ENCODE results near the gene FOXP4. TPM values are rescaled to one million over a fixed set of nuclear protein-coding genes. Genes with fewer than 3 reads are reported as not detected.
A peak's percentile ranks its signal among the peaks of the same experiment; 100 is the strongest.

The FOXP4 gene, protein sequence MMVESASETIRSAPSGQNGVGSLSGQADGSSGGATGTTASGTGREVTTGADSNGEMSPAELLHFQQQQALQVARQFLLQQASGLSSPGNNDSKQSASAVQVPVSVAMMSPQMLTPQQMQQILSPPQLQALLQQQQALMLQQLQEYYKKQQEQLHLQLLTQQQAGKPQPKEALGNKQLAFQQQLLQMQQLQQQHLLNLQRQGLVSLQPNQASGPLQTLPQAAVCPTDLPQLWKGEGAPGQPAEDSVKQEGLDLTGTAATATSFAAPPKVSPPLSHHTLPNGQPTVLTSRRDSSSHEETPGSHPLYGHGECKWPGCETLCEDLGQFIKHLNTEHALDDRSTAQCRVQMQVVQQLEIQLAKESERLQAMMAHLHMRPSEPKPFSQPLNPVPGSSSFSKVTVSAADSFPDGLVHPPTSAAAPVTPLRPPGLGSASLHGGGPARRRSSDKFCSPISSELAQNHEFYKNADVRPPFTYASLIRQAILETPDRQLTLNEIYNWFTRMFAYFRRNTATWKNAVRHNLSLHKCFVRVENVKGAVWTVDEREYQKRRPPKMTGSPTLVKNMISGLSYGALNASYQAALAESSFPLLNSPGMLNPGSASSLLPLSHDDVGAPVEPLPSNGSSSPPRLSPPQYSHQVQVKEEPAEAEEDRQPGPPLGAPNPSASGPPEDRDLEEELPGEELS
- 10.7 and 11.5 TPM in 2 replicates for total RNA-seq (2014; rRNA removed; shearing (Covaris generic))

DNA sequence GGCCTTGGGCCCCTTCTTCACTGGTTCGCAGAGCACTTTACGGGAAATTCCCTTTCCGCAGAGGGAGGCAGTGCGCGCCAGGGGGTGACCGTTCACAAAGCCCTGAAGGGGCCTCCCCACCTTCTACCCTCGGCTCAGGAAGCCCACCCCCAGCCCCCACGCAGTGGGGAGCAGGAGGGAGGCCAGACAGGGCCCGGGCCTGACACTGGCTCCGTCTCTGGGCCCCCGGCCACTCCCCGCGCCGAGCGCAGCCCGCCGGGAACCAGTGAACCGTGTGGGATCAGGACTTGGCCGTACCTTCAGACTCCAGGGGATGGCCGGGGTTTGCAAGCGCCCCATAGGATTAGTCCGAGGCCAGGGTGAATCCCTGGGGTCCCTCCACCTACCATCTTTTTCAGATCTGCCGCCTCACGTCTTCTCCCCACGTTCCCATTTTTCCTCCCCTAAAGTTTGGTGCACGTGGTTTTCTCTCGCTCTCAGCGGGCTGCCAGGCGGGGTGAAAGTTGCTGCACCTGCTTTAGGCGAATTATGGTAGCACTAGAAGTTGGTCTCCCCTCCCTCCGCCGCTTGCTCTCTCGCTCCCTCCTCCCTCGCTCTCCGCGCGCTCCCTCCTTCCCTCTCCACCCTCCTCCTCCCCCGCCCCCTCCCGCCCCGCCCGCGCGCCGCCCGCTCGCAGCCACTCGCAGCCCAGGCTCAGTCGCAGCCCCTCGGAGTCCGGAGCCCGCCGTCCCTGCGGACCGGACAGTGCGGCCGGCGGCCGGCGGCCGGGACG, at the start of gene FOXP4:
FOXP4 (plus strand) TSS at position 679 of the 772 bp plus-strand sequence. CDS start 19,380 bp downstream, outside the sequence.
- Histone ChIP-seq H3K4me3 (ENCODE audit: insufficient read depth, low read depth, low read length) (peak within 1 kb of the TSS; percentile 68), H3K27me3 (ENCODE audit: control insufficient read depth, insufficient read depth, low read length) (peaks cover 67% of the 10 kb centered on the region), H3K36me3 (replicated peaks; ENCODE audit: control insufficient read depth, insufficient read depth, low read length) (no peaks in the 10 kb centered on the region)
- DNase-seq = peak; percentile 94

DNA sequence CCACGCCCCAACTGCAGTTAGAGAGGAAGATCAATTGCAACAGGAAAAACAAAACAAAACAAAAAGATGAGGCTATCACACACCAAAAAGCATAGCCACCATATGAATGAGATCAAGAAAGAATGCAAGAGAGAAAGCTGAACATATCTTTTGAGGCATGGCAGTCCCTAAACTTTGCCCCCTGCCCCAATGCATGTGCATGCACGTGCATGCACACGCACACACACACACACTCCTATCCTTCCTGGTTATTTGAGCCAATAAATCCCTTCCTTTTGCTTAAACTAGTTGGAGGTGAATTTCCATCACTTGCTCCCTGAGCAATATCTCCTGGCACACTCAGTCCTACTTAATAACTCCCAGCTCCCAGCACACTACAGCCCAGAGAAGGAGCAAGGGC, 48.6 kb upstream of the FOXP4 start:
- peaks cover 38% of the 10 kb centered on the region for H3K27me3 ChIP-seq (ENCODE audit: control insufficient read depth, insufficient read depth, low read length)
- H3K36me3 ChIP-seq (replicated peaks; ENCODE audit: control insufficient read depth, insufficient read depth, low read length) = no peaks in the 10 kb centered on the region
- no peak overlapping the region for H3K4me3 ChIP-seq (ENCODE audit: insufficient read depth, low read depth, low read length)
- no peak for DNase-seq

DNA sequence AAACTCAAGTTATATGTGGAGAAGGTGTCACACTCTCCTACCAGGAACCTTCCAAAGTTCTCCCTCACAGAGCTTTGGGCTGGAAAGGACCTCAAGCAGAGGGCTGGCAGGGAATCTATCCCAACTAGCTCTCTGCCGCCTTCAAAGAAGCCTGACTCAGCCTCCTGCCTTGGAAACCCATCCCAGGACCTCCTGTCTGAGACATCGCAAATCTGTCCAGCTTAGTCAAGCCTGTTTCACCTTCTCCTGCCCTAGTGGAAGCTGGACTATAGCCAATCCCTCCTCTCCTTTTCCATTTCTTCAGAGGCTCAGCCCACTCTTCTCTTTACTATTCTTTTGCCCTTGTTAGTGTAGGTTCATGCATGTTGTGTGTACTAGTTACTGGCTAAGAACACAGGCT, 48.2 kb upstream of the FOXP4 start:
- peaks cover 38% of the 10 kb centered on the region for H3K27me3 ChIP-seq (ENCODE audit: control insufficient read depth, insufficient read depth, low read length)
- H3K4me3 ChIP-seq (ENCODE audit: insufficient read depth, low read depth, low read length) = no peak overlapping the region
- no peaks in the 10 kb centered on the region for H3K36me3 ChIP-seq (replicated peaks; ENCODE audit: control insufficient read depth, insufficient read depth, low read length)
- DNase-seq = no peak

DNA sequence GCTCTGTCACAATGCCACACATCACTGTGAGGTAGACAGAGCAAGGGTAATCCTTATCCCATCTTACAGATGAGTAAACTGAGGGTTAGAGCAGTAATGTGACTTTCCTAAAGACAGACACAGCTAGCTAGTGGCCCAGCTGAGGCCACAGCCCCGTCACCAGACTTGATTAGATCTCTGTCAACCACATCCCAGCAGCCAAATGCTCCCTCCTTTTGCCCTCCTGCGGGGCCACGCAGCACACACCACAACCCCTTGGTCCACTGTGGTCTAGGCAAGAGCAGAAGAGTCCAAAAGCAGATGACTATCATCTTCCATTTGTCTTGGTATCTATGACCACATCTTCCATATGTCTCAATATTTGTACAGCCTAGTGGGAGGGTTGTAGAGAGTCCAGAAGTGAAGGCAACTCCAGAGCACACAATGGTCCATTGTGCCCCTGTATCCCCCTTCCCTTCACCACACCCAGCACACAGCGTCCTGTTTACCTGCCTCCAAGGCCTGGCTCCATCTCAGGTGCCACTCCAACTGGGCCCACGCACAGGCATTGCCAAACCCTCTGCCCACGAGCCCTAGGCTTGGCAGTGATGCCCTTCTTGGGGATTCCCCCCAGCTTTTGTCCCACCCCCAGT, 47.1 kb upstream of the FOXP4 start:
- H3K27me3 ChIP-seq (ENCODE audit: control insufficient read depth, insufficient read depth, low read length) = peaks cover 30% of the 10 kb centered on the region
- no peak overlapping the region for H3K4me3 ChIP-seq (ENCODE audit: insufficient read depth, low read depth, low read length)
- no peaks in the 10 kb centered on the region for H3K36me3 ChIP-seq (replicated peaks; ENCODE audit: control insufficient read depth, insufficient read depth, low read length)
- no peak for DNase-seq

DNA sequence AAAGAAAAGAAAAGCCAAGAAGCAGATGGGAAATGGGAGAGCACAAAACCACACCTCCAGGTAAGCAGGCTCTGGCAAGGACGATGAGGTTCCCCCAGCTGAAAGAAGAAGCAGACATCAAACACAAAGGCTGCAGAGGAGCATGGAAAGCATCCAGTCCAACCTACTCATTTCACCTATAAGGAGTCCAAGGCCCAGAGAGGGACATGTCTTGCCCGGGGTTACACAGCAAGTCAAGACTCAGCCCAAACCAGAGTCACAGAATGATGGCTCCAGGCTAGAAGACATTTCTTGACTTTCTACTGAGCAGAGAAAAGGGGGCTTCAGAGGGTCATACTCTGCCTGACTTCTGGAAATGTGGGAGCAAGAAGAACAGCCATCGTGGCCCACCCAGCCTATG, 45.6 kb upstream of the FOXP4 start:
- DNase-seq = no peak
- Histone ChIP-seq H3K4me3 (ENCODE audit: insufficient read depth, low read depth, low read length) (no peak overlapping the region), H3K36me3 (replicated peaks; ENCODE audit: control insufficient read depth, insufficient read depth, low read length) (no peaks in the 10 kb centered on the region), H3K27me3 (ENCODE audit: control insufficient read depth, insufficient read depth, low read length) (peaks cover 37% of the 10 kb centered on the region)

DNA sequence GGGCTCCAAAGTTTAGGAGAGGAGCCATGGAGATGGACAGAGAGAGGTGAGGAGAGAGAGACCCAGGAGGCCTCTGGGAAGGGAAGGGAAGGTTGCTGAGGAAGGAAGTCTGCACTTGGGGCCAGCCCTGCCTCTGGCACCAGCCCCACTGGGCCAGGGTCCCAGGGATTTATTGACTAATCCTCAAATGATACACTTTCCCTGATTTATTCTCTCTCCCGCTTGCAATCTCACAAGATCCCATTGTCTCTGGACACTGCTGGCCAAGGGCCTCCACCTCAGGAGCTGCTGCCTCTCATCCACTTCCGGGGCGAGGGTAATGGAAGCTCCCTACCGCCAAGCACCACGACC, 43.6 kb upstream of the FOXP4 start:
- H3K27me3 ChIP-seq (ENCODE audit: control insufficient read depth, insufficient read depth, low read length) = peaks cover 51% of the 10 kb centered on the region
- H3K4me3 ChIP-seq (ENCODE audit: insufficient read depth, low read depth, low read length) = 0 out of 2 replicates have a peak overlapping the region, but pooled peaks have one; percentile 6
- no peak for DNase-seq
- no peaks in the 10 kb centered on the region for H3K36me3 ChIP-seq (replicated peaks; ENCODE audit: control insufficient read depth, insufficient read depth, low read length)

DNA sequence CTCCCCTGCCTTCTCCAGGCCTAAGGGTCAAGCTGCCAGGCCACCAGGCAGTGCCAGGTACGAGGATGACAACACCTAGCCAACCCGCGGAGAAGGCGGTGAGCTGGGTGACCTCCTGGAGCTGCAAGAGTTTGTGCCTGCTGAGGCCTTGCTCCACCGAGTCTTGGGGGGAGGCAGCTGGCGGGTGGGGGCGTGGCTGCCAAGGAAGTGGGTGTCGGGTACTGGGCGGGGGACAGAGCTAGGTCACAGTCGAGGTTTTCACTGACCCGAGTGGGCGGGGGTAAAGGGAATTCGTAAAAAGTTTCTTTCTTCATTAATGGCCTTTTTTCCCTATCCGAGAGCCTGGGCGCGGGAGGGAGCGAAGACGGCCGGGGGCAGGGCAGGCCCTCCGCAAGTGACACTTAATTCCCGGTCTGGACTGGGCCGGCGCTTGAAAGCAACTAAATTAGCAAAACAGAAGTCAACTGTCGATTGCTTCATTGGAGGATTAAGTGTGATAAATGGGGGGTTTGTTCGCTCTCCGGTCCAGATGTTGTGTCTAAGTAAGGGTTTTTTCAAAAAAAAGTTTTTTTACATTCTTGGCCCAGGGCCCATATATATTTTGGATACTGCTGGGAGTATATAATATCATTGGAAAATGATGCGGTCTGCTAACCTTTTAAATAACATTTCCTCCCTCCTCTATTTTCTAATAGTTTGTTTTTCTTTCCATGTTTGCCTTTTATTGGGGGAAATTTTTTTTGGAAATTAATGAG, 43.1 kb upstream of the FOXP4 start:
- Histone ChIP-seq H3K36me3 (replicated peaks; ENCODE audit: control insufficient read depth, insufficient read depth, low read length) (no peaks in the 10 kb centered on the region), H3K27me3 (ENCODE audit: control insufficient read depth, insufficient read depth, low read length) (peaks cover 53% of the 10 kb centered on the region), H3K4me3 (ENCODE audit: insufficient read depth, low read depth, low read length) (peak overlapping the region; percentile 6; the same call in 1 of the 2 replicates)
- DNase-seq = peak; percentile 92

DNA sequence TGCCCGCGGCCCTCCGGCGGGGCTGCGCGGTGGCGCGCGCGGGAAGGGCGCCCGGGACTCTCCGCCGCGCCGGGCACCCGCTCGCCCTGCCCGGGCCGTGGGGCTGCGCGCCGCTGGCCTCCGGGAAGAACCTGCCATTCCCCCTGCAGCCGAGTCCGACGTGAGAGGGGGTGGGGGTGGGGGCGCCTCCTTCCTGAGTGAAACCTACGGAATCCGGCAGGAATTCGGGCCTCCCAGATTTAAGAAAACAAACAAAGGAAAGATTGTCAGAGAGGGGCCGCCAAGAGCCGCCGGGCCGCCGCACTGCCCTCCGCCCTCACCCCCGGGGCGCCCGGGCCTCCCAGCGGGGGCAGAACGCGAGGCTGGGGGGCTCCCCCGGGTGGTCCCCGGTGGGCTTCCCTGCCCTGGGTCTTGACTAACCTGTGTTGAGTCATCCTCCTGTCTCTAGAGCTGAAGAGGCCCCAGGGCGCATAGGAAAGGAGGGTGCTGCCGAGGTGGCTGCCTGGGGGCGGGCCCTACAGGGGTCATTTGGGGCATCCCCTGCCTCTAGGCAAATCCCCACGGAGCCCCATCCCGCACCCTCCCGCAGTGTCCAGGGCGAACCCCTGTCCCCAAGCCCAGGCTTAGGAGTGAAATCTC, 42.2 kb upstream of the FOXP4 start:
- Histone ChIP-seq H3K36me3 (replicated peaks; ENCODE audit: control insufficient read depth, insufficient read depth, low read length) (no peaks in the 10 kb centered on the region), H3K27me3 (ENCODE audit: control insufficient read depth, insufficient read depth, low read length) (peaks cover 60% of the 10 kb centered on the region), H3K4me3 (ENCODE audit: insufficient read depth, low read depth, low read length) (peak overlapping the region; percentile 38)
- peak; percentile 88 for DNase-seq

DNA sequence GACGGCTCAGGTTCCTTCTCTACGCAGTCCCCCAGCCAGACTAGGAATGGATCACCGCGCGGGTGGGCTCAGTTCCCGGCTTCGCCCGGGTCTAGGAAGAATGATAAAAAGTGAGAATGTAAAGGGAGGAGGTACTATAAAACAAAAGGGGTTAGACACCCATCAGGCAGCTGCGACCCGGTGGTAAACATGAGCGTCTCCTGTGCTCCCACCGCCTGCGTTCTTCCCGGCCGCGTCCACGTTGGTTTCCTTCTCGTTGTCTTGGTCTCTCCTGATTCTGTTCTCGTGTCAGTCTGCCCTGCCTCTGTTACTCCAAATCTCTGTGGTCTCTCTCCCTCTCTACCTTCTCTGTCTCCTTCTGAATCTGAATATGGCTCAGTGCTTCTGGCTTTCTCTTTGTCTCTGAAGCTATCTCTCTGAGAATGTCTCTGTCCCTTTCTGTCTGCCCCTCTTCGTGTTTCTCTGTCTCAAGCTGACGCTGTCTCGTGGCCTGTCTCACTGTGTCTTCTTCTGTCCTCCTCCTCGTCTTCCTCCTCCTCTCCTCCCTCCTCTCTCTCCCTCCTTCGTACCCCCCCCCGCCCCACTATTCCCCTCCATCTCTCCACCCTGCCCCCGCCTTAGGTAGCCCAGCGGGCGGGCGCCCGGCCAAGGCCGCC, 41.6 kb upstream of the FOXP4 start:
- H3K27me3 ChIP-seq (ENCODE audit: control insufficient read depth, insufficient read depth, low read length) = peaks cover 64% of the 10 kb centered on the region
- peak overlapping the region; percentile 38 for H3K4me3 ChIP-seq (ENCODE audit: insufficient read depth, low read depth, low read length)
- H3K36me3 ChIP-seq (replicated peaks; ENCODE audit: control insufficient read depth, insufficient read depth, low read length) = no peaks in the 10 kb centered on the region
- peak; percentile 81 for DNase-seq

DNA sequence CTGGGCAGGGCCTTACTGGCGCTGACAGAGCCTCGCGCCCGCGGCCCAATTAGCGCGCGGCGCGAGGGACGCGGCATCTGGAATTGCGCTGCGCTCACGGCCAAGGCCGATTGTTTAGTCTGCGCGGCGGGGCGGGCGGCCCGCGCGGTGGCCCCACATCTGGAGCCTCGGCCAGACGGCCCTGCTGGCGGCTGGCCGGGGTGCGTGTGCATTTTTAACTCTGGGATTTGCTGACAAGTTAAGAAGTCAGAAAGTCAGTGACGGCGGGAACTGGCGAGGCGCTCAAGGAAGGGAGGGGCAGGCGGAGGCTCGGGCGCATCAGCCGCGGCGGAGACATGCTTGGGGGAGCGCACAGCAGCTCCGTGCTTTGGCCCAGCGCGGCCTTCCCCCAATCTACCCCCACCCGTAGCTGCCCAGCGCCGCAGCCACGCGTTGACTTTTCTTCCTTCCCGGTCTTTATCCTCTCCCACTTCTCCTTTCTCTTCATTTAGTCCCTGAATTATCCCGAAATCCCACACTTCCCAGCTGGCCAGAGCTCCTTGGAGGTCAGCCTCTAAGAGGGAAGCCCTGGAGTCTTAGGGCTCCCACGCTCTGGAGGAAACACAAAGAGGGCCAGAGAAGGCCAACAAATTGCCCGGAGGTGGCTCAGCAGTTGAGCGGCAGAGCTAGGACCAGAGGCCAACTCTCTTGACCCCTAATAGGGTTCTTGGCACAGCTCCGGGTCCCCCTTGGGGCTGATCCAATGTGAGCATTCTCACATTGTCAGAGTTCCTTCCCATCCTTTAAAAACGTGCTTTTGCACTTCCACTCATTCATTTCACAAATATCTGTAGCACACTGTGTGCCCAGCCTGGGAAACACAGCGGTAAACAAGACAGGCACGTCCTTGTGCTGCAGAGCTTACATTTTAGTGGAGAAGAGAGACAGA, 40.8 kb upstream of the FOXP4 start:
- H3K27me3 ChIP-seq (ENCODE audit: control insufficient read depth, insufficient read depth, low read length) = peaks cover 63% of the 10 kb centered on the region
- peak; percentile 87 for DNase-seq
- H3K4me3 ChIP-seq (ENCODE audit: insufficient read depth, low read depth, low read length) = peak overlapping the region; percentile 27
- no peaks in the 10 kb centered on the region for H3K36me3 ChIP-seq (replicated peaks; ENCODE audit: control insufficient read depth, insufficient read depth, low read length)

DNA sequence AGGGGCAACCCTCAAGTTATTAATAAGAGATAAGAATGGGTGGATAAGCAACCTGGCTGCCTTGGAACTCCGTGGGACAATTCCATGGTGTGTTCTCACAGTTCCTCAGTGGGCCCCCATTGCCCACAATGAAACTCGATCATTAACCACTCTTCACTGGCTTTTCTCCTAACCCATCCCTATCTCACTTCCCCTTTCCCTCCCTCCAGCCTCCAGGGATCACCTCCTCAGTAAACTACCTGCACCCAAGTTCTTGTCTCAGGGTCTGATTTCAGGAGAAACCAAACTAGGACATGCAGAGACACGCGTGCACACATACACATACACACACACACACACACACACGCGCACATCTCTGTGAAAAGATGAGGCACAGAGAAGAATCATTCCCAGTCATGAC, 37.7 kb upstream of the FOXP4 start:
- no peak for DNase-seq
- no peaks in the 10 kb centered on the region for H3K36me3 ChIP-seq (replicated peaks; ENCODE audit: control insufficient read depth, insufficient read depth, low read length)
- H3K4me3 ChIP-seq (ENCODE audit: insufficient read depth, low read depth, low read length) = no peak overlapping the region
- peaks cover 59% of the 10 kb centered on the region for H3K27me3 ChIP-seq (ENCODE audit: control insufficient read depth, insufficient read depth, low read length)

DNA sequence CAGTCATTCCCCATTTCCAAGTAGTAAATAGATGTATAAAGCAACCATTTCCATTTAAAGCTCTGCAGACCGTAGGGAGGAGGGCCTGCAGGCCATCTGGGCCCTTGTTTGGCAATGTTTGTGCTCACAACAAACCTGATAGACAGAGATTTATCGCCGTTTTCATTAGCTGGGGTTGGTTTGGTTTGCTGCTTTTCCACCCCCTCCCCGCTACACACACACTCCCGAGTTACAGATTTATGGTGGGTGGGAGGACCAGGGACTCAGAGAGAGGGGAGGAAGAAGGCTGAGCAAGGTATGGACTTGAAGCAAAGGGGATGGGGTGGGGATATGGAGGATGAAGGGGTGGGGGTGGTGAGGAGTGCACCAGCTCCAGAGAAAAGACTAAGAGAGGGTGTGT, 36.6 kb upstream of the FOXP4 start:
- Histone ChIP-seq H3K36me3 (replicated peaks; ENCODE audit: control insufficient read depth, insufficient read depth, low read length) (no peaks in the 10 kb centered on the region), H3K27me3 (ENCODE audit: control insufficient read depth, insufficient read depth, low read length) (peaks cover 53% of the 10 kb centered on the region)
- DNase-seq = no peak

More for the DNA sequence above, 36.6 kb upstream of the FOXP4 start:
- H3K4me3 ChIP-seq (ENCODE audit: insufficient read depth, low read depth, low read length) = no peak overlapping the region

Data from H7 (cell line).